ENCODE measurements around the gene RIPOR2.
"Not testable (repeated sequence)": the region's sequence is repeated elsewhere in the genome, so short reads cannot be mapped to it uniquely, and the experiment has no call there.

- TF ChIP-seq ZNF416 (tag by site-specific recombination; IDR thresholded peaks at IDR 0.05); ZNF785 (tag by site-specific recombination; IDR thresholded peaks at IDR 0.05); KLF16 (tag by site-specific recombination; IDR thresholded peaks at IDR 0.05); PATZ1 (tag by site-specific recombination; IDR thresholded peaks at IDR 0.05); ZNF155 (tag by site-specific recombination; IDR thresholded peaks at IDR 0.05); ZNF518A (tag by site-specific recombination; conservative IDR thresholded peaks at IDR 0.05; ENCODE audit: low read depth); ZNF140 (tag by site-specific recombination; IDR thresholded peaks at IDR 0.05); WT1 (tag by site-specific recombination; IDR thresholded peaks at IDR 0.05); ATF2 (tag by site-specific recombination; IDR thresholded peaks at IDR 0.05; ENCODE audit: low read depth); ZNF626 (tag by site-specific recombination; IDR thresholded peaks at IDR 0.05); KLF7 (tag by site-specific recombination; IDR thresholded peaks at IDR 0.05; ENCODE audit: borderline replicate concordance); CTCF (tag by site-specific recombination; IDR thresholded peaks at IDR 0.05); SP7 (tag by site-specific recombination; IDR thresholded peaks at IDR 0.05): not testable (repeated sequence)
These were observed 169.8 kb downstream of the RIPOR2 start for GRCh38 chr6:24765968-24766367.

Data from HEK293 (cell line).